Pancreas (tissue), 10 donors: ENCODE measurements around the gene BLVRA. TPM values are rescaled to one million over a fixed set of nuclear protein-coding genes. Genes with fewer than 3 reads are reported as not detected.
A peak's percentile ranks its signal among the peaks of the same experiment; 100 is the strongest.
"Not testable (repeated sequence)": the region's sequence is repeated elsewhere in the genome, so short reads cannot be mapped to it uniquely, and the experiment has no call there.

Experiments used
- ATAC-seq, 4 donors: fragments of 200-7000 bp; cut with Tn5 transposase; one replicate each; pipeline versions ENCODE4 v1.8.0 to v1.9.1; 2020; ENCODE audit warnings: mild to moderate bottlenecking in 4 of 4, moderate library complexity in 4 of 4
- DNase-seq, 6 donors: peaks; one replicate each; pipeline ENCODE4 v3.0.0-alpha.2; 2020
- FAIRE-seq: peaks from 2 replicates; lab custom pipeline; 2012; peaks lifted over from hg19 to GRCh38; lab: Jason Lieb, UNC
- H3K27ac ChIP-seq, 4 donors: fragments of 200-600 bp; sonication (generic); 1 replicate in 3 of 4; 2 replicates in 1 of 4; pipeline versions ENCODE4 v1.5.0 to v1.8.0; 2020
- H3K27me3 ChIP-seq, 4 donors: fragments of 200-600 bp; one replicate each; pipeline ENCODE4 v1.8.0; 2021
- H3K36me3 ChIP-seq, 3 donors: fragments of 200-600 bp; sonication (generic) in 1 of 3; one replicate each; pipeline versions ENCODE4 v1.5.0 to v1.8.0; 2020 to 2021
- H3K4me1 ChIP-seq, 3 donors: fragments of 200-600 bp; one replicate each; pipeline ENCODE4 v1.8.0; 2021
- H3K4me3 ChIP-seq, 4 donors: fragments of 200-600 bp; sonication (generic) in 2 of 4; one replicate each; pipeline versions ENCODE4 v1.5.0 to v1.8.0; 2020 to 2021
- H3K9me3 ChIP-seq, 4 donors: fragments of 200-600 bp; one replicate each; pipeline ENCODE4 v1.8.0; 2021
- WGBS, 2 donors: extraction: QIAGEN DNeasy Blood & Tissue Kit; methylation state at CpG; one replicate each; pipeline ENCODE4 v1.1.7; 2013; 5-methylcytosine and 5-hydroxymethylcytosine counted together
- intact Hi-C, 3 donors: fragments of 100-400 bp; cut with DNase I; formaldehyde crosslinking; loops; one replicate each; pipeline versions ENCODE4 v1.11.1 to v1.14.2; 2022
- polyA plus RNA-seq, 2 donors: library from polyadenylated mRNA; stranded (reverse); fragments of 200-250 nt; gene quantifications; one replicate each; pipeline ENCODE4 v1.2.3, GENCODE V29; 2013
- total RNA-seq, 6 donors: library from RNA; stranded (reverse); fragmentation: NEBNext Ultra II Directional in 4 of 6; extraction: Animal tissue kit (Norgen Biotek cat#: 25700) in 4 of 6; gene quantifications; one replicate each; pipeline versions ENCODE4 v1.2.1 to v1.2.4, GENCODE V29; 2021 to 2023
- TF ChIP-seq, protein P1 (sequence below), 4 donors: fragments of 200-600 bp; sonication (generic) in 3 of 4; IDR thresholded peaks; one replicate each; pipeline versions ENCODE4 v1.5.0 to v1.8.0; 2021; ENCODE audit warnings: antibody characterized with exemption in 4 of 4
- donor health status: healthy with polysubstance abuse.
- donor health status: DM: no; HTN: no; CAD: no; lungs with moderate emphysema.
- donor health status: DM: no; HTN: no; CAD: no.
- donor health status: control.
- donor health status: control.
- donor health status: Bipolar disorder and iron deficiency.
- donor health status: DM: yes; HTN: yes; CAD: no.
- donor health status: DM: no; HTN: no; CAD: no.
- donor health status: DM: no; HTN: no; CAD: no.
- donor health status: DM: yes; HTN: yes; CAD: no.

The BLVRA gene
- total and polyA plus RNA-seq, 8 donors: 12.4 to 31.6 (median 17.3) TPM

DNA sequence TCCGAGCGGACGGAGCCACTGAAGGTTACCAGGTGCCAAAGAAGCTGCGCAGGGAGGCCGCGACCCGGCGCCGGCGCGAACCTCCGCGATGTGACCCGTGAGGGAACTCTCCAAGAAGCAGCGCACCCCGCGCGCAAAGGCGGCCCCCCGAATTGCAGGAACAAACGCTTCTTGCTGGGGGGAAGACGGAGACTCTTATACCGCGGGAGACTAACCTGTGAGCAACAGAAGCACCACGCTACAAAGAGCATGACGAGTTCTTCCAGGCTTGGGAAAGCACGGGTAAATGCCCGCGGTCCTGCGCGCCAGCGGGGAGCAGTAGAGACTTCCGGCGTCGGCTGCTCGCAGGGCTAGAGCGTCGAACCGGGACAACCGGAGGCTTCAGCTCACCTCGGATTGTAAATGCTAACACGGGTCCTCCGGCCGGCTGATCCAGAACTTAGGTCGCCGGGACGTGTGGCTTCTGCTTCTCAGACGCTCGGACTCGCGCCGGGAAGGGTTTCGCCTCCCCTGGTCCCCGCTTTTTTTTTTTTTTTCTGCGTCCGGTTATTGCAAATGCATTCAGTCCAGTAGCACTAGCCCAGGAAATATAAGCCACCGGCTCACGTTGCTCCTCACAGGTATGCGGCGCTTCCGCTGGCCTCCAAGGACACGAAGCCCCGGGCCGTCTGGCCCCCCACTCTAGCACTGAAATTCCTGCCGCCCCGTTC is 29.1 kb upstream of the BLVRA start, which contains the start of gene COA1:
Gene COA1, minus strand, starts transcription at position 310 of the 710 bp plus-strand sequence. CDS start 80,909 bp downstream, outside the sequence.
- Histone ChIP-seq H3K4me3 (peak within 1 kb of the TSS; percentile 56 to 86 (median 76)), H3K36me3 (no peaks in the 10 kb centered on the region), H3K4me1 (peaks cover 0 to 17% (median 15%) of the 10 kb centered on the region in 3 donors), H3K9me3 (no peaks in the 10 kb centered on the region), H3K27me3 (no peaks in the 10 kb centered on the region), H3K27ac (peak within 1 kb of the TSS; percentile 68 to 81 (median 74))
- FAIRE-seq (no peak), ATAC-seq (peak; percentile 99 to 100 (median 99)), DNase-seq (peak; percentile 80 to 92 (median 84))
- intact Hi-C loops: no loop called here
- WGBS, 2 donors: 0% methylated on average over 59 to 66 of the region's 66 CpGs
- TF ChIP-seq, protein P1, sequence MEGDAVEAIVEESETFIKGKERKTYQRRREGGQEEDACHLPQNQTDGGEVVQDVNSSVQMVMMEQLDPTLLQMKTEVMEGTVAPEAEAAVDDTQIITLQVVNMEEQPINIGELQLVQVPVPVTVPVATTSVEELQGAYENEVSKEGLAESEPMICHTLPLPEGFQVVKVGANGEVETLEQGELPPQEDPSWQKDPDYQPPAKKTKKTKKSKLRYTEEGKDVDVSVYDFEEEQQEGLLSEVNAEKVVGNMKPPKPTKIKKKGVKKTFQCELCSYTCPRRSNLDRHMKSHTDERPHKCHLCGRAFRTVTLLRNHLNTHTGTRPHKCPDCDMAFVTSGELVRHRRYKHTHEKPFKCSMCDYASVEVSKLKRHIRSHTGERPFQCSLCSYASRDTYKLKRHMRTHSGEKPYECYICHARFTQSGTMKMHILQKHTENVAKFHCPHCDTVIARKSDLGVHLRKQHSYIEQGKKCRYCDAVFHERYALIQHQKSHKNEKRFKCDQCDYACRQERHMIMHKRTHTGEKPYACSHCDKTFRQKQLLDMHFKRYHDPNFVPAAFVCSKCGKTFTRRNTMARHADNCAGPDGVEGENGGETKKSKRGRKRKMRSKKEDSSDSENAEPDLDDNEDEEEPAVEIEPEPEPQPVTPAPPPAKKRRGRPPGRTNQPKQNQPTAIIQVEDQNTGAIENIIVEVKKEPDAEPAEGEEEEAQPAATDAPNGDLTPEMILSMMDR (IDR thresholded peaks at IDR 0.05): no peak

DNA sequence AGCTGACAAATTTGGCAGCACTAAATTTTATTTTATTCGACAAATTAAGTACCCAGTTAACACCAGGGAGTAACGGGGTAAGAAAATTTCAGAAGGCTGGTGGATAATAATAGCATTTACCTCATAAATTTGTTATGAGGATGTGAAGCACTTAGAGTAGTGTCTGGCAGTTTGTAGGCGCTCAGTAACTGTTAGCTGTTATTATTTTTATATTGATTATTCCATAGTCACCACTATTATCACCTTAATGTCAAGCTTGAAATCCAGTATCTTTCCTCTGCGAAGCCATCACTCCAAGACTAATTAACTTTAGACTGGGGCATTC is 28.6 kb upstream of the BLVRA start:
- FAIRE-seq (no peak), DNase-seq (no peak), ATAC-seq (peak in 3 of 4 donors; percentile 8 to 21 (median 11))
- no peaks in the 10 kb centered on the region for H3K27me3 ChIP-seq
- peaks cover 0 to 17% (median 15%) of the 10 kb centered on the region in 3 donors for H3K4me1 ChIP-seq
- peak overlapping the region; percentile 68 to 81 (median 74) for H3K27ac ChIP-seq
- TF ChIP-seq, protein P1 (IDR thresholded peaks at IDR 0.05): no peak
- H3K4me3 ChIP-seq: peak overlapping the region; percentile 56 to 86 (median 76)
- H3K36me3 ChIP-seq: no peaks in the 10 kb centered on the region
- intact Hi-C loops: no loop called here
- 5 to 9% methylated on average over 4 of the region's 4 CpGs for WGBS, 2 donors
- no peaks in the 10 kb centered on the region for H3K9me3 ChIP-seq

DNA sequence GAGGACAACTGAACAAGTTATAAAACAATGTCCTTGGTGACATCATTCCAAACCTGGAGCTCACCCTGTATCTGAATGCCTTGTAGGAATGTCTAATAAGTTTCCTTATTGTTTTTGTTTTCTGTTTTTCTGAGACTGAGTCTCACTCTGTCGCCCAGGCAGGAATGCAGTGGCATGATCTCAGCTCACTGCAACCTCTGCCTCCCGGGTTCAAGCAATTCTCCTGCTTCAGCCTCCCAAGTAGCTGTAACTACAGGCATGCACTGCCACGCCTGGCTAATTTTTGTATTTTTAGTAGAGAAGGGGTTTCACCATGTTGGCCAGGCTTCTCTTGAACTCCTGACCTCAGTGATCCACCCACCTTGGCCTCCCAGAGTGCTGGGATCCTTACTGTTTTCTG is 27.0 kb upstream of the BLVRA start:
- intact Hi-C loops, H3K27ac ChIP-seq, H3K36me3 ChIP-seq, ATAC-seq, H3K9me3 ChIP-seq, H3K4me3 ChIP-seq, H3K27me3 ChIP-seq, FAIRE-seq, DNase-seq: not testable (repeated sequence)
- 73 to 80% methylated on average over 3 of the region's 3 CpGs for WGBS, 2 donors
- H3K4me1 ChIP-seq: peaks cover 0 to 17% (median 14%) of the 10 kb centered on the region in 3 donors

DNA sequence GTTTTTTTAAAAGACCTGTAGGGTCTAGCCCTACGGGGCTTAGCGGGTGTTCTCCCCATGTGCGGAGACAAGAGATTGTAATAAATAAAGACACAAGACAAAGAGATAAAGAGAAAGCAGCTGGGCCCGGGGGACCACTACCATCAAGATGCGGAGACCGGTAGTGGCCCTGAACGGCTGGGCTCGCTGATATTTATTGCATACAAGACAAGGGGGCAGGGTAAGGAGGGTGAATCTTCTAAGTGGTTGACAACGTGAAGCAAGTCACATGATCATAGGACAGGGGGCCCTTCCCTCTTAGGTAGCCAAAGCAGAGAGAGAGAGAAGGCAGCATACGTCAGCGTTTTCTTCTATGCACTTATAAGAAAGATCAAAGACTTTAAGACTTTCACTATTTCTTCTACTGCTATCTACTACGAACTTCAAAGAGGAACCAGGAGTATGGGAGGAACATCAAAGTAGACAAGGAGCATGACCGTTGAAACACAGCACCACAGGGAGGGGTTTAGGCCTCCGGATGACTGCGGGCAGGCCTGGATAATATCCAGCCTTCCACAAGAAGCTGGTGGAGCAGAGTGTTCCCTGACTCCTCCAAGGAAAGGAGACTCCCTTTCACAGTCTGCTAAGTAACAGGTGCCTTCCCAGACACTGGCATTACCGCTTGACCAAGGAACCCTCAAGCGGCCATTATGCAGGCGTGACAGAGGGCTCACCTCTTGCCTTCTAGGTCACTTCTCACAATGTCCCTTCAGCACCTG is 23.7 kb upstream of the BLVRA start:
- ATAC-seq, FAIRE-seq, DNase-seq, H3K9me3 ChIP-seq, H3K27ac ChIP-seq, H3K36me3 ChIP-seq, H3K27me3 ChIP-seq, H3K4me3 ChIP-seq, H3K4me1 ChIP-seq, intact Hi-C loops: not testable (repeated sequence)
- 75 to 83% methylated on average over 16 to 18 of the region's 18 CpGs for WGBS, 2 donors

DNA sequence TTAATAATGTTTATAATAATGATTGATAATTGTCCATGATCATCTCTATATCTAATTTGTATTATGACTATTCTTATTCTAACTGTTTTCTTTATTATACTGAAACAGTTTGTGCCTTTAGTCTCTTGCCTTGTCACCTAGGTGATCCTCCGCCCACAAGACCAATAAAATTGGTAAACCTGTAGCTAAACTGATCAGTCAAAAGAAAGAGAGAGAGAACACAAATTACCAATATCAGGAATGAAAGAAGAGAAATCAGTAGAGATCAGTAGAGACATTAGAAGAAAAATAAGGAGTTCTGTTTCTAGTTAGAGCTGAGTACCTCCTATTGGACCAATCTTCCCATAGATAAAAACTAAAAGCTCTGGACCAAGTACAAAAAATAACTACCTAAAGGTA is 23.1 kb upstream of the BLVRA start:
- no peak for FAIRE-seq
- TF ChIP-seq, protein P1 (IDR thresholded peaks at IDR 0.05): no peak
- WGBS, 2 donors: 77 to 97% methylated on average over 1 of the region's 1 CpG
- H3K4me1 ChIP-seq: peaks cover 0 to 1% (median 0%) of the 10 kb centered on the region in 3 donors
- no peak overlapping the region for H3K27ac ChIP-seq
- no peak overlapping the region for H3K4me3 ChIP-seq
- H3K27me3 ChIP-seq: no peaks in the 10 kb centered on the region
- no peak for DNase-seq
- ATAC-seq: no peak
- H3K9me3 ChIP-seq: no peaks in the 10 kb centered on the region
- intact Hi-C loops: no loop called here
- no peaks in the 10 kb centered on the region for H3K36me3 ChIP-seq
